Right lung (tissue), 5 donors: Measurements from ENCODE around the gene ITGA11. TPM values are rescaled to one million over a fixed set of nuclear protein-coding genes. Genes with fewer than 3 reads are reported as not detected.

Experiments used
- DNase-seq, 2 donors: peaks; one replicate each; pipeline ENCODE4 v3.0.0-alpha.2; 2013
- polyA plus RNA-seq, 5 donors: library from polyadenylated mRNA; unstranded; fragments of 120-200 nt; gene quantifications; one replicate each; pipeline versions ENCODE4 v1.2.1 to v1.2.3, GENCODE V29; 2013; ENCODE audit warnings: inconsistent platforms in 1 of 5, low replicate concordance in 1 of 5; ENCODE audit not compliant: insufficient read length in 5 of 5, insufficient read depth in 1 of 5

The ITGA11 gene
- polyA plus RNA-seq, 5 donors = 1.0 to 1.7 (median 1.5) TPM

GRCh38 chr15:68375191-68375631, 56.8 kb downstream of the ITGA11 start:
- DNase-seq = no peak

GRCh38 chr15:68374168-68374745, 57.7 kb downstream of the ITGA11 start:
- no peak for DNase-seq

GRCh38 chr15:68373028-68373427, 58.9 kb downstream of the ITGA11 start:
- DNase-seq = no peak

- no peak for DNase-seq
Observed at GRCh38 chr15:68372291-68372811, 59.6 kb downstream of the ITGA11 start.

- no peak for DNase-seq
Observed at GRCh38 chr15:68371851-68372250, 60.1 kb downstream of the ITGA11 start.

- no peak for DNase-seq
Observed at GRCh38 chr15:68371160-68371559, 60.8 kb downstream of the ITGA11 start.

- no peak for DNase-seq
Observed at GRCh38 chr15:68370768-68371151, 61.2 kb downstream of the ITGA11 start.

GRCh38 chr15:68369931-68370767, 61.8 kb downstream of the ITGA11 start:
- no peak for DNase-seq

GRCh38 chr15:68368731-68369435, 63.1 kb downstream of the ITGA11 start:
- DNase-seq = no peak

- DNase-seq = no peak
Observed at GRCh38 chr15:68367992-68368391, 64.0 kb downstream of the ITGA11 start.

GRCh38 chr15:68367226-68367625, 64.7 kb downstream of the ITGA11 start:
- no peak for DNase-seq

- no peak for DNase-seq
Observed at GRCh38 chr15:68366314-68366713, 65.6 kb downstream of the ITGA11 start.

- DNase-seq = no peak
Observed at GRCh38 chr15:68365770-68366169, 66.2 kb downstream of the ITGA11 start.

- DNase-seq = no peak
Observed at GRCh38 chr15:68365140-68365745, 66.7 kb downstream of the ITGA11 start.

- DNase-seq = no peak
Observed at GRCh38 chr15:68364660-68365035, 67.3 kb downstream of the ITGA11 start.

GRCh38 chr15:68364028-68364659, 67.8 kb downstream of the ITGA11 start:
- DNase-seq = no peak

- DNase-seq = no peak
Observed at GRCh38 chr15:68363353-68363752, 68.6 kb downstream of the ITGA11 start.

GRCh38 chr15:68362537-68363126, 69.3 kb downstream of the ITGA11 start:
- DNase-seq = no peak

GRCh38 chr15:68360721-68361120, 71.2 kb downstream of the ITGA11 start:
- no peak for DNase-seq

GRCh38 chr15:68356778-68357177, 75.2 kb downstream of the ITGA11 start:
- DNase-seq = no peak

- DNase-seq = no peak
Observed at GRCh38 chr15:68354923-68355322, 77.0 kb downstream of the ITGA11 start.
